BLaER1 treated with 17β-estradiol and CSF1 and Interleukin-3, amounts not matched to agents 10 nM and 100 nM (cell line): Measurements from ENCODE around the gene GSC.
A peak's percentile ranks its signal among the peaks of the same experiment; 100 is the strongest.
"Not testable (repeated sequence)": the region's sequence is repeated elsewhere in the genome, so short reads cannot be mapped to it uniquely, and the experiment has no call there.

ENCODE experiments used
- H3K27ac ChIP-seq, 11 experiments: shearing (Covaris generic); formaldehyde crosslinking; 2 replicates each; pipeline ENCODE4 v1.8.1; 2022
- H3K27me3 ChIP-seq, 11 experiments: shearing (Covaris generic); formaldehyde crosslinking; 2 replicates each; pipeline ENCODE4 v1.8.1; 2022
- H3K36me3 ChIP-seq, 11 experiments: shearing (Covaris generic); formaldehyde crosslinking; 2 replicates each; pipeline ENCODE4 v1.8.1; 2022
- H3K4me1 ChIP-seq, 10 experiments: shearing (Covaris generic); formaldehyde crosslinking; 2 replicates each; pipeline ENCODE4 v1.8.1; 2022
- H3K4me2 ChIP-seq, 11 experiments: shearing (Covaris generic); formaldehyde crosslinking; 2 replicates each; pipeline ENCODE4 v1.8.1; 2022
- H3K4me3 ChIP-seq, 10 experiments: shearing (Covaris generic); formaldehyde crosslinking; 2 replicates each; pipeline ENCODE4 v1.8.1; 2022
- H3K9ac ChIP-seq, 11 experiments: shearing (Covaris generic); formaldehyde crosslinking; 2 replicates each; pipeline ENCODE4 v1.8.1; 2022
- H3K9me3 ChIP-seq, 11 experiments: shearing (Covaris generic); formaldehyde crosslinking; replicated peaks in 1 of 11; 2 replicates each; pipeline ENCODE4 v1.8.1; 2022
- H4K20me1 ChIP-seq, 11 experiments: shearing (Covaris generic); formaldehyde crosslinking; 2 replicates each; pipeline ENCODE4 v1.8.1; 2022
- Cebpa-rat ChIP-seq, 11 experiments: shearing (Covaris generic); IDR thresholded peaks; 2 replicates each; pipeline ENCODE4 v1.8.1; 2022

The GSC gene

DNA sequence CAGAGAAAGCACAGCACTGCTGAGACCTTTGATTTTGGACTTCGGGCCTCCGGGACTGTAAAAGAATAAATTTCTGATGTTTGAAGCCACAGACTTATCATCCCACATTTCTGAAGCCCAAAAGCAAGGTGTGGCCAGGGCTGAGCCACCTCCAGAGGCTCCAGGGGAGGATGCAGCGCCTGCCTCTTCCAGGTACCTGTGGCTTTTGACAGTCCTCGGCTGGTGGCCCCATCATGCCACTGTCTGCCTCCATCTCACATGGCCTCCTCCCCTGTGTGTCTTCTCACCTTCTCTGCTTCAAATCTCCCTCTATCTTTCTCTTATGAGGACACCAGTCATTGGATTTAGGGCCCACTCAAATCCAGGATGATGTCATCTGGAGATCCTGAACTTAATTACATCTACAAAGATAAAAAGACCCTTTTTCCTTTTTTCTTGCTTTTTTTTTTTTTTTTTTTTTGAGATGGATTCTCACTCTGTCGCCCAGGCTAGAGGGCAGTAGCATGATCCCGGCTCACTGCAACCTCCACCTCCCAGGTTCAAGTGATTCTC, 15.4 kb downstream of the GSC start:
- H3K27ac ChIP-seq = no peak overlapping the region

DNA sequence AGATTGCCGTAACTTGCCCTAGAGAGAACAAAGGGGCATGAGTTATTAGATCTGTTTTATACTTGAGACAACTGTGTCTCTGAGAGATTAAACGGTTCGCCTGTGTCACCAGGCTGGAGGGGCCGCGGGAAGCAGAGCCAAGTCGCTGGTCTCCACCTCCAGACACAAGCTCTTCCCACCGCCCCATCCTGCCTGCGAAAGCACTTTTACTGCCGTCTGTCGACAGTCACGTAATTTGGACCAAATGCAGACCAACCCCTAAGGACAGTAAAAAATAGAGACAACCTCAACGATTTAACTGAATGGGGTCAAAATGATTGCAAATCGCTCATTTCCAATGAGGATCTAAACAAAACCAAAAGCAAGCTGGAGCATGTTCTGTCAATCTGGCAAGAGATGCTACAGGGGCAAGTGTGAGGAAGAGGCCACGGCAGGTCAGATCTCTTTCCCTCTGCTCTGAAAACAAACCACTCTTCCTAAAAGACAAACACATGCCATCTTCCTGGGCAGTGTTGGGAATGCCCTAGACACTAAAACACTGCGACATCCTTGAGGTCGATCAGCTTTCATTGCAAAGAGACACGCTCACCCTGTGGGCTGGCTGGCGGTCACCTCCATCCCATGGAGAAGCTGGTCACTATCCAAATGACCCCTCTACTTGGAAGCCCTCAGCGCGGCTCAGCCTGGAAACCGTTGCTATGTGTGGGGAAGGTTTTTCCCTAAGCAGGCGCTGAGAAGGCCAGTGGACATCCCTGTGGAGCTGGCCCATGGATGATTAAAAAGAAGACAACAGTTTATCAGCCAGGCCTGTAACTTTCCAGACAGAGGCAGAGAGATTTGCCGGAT, 17.1 kb downstream of the GSC start:
- Histone ChIP-seq H3K36me3 (no peaks in the 10 kb centered on the region), H3K9me3 (no peaks in the 10 kb centered on the region), H3K4me2 (no peak overlapping the region), H3K4me3 (no peak overlapping the region), H4K20me1 (no peaks in the 10 kb centered on the region), H3K9ac (no peak overlapping the region), H3K4me1 (no peaks in the 10 kb centered on the region), H3K27me3 (no peaks in the 10 kb centered on the region), H3K27ac (no peak overlapping the region)
- TF ChIP-seq Cebpa-rat (IDR thresholded peaks at IDR 0.05) = no peak

More for the DNA sequence above, 15.4 kb downstream of the GSC start:
- Histone ChIP-seq H3K27me3 (no peaks in the 10 kb centered on the region), H3K4me2 (no peak overlapping the region), H4K20me1 (no peaks in the 10 kb centered on the region), H3K36me3 (no peaks in the 10 kb centered on the region), H3K9ac (no peak overlapping the region), H3K4me3 (no peak overlapping the region), H3K4me1 (no peaks in the 10 kb centered on the region), H3K9me3 (no peaks in the 10 kb centered on the region)
- TF ChIP-seq Cebpa-rat (IDR thresholded peaks at IDR 0.05) = no peak

DNA sequence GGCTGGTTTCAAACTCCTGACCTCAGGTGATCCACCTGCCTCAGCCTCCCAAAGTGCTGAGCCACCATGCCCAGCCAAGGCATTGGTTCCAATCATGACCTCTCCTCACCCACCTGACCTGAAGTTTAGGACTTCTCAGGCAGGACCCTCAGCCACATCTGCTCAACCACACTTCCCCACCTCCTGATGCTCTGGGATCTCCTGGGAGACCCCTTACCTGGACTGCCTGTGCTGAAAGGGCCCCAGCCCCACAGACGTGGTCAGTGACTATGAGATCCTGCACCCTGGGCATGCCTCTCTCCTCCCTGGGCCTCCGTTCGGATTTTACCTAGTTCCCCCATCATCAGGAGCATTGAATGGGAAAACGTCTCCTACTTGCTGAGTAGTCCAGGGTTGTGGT, 18.0 kb downstream of the GSC start:
- Histone ChIP-seq H3K36me3 (no peaks in the 10 kb centered on the region), H4K20me1 (no peaks in the 10 kb centered on the region), H3K9ac (no peak overlapping the region), H3K4me1 (no peaks in the 10 kb centered on the region), H3K4me2 (no peak overlapping the region), H3K27ac (no peak overlapping the region), H3K27me3 (no peaks in the 10 kb centered on the region), H3K9me3 (no peaks in the 10 kb centered on the region), H3K4me3 (no peak overlapping the region)
- no peak for TF ChIP-seq Cebpa-rat (IDR thresholded peaks at IDR 0.05)

DNA sequence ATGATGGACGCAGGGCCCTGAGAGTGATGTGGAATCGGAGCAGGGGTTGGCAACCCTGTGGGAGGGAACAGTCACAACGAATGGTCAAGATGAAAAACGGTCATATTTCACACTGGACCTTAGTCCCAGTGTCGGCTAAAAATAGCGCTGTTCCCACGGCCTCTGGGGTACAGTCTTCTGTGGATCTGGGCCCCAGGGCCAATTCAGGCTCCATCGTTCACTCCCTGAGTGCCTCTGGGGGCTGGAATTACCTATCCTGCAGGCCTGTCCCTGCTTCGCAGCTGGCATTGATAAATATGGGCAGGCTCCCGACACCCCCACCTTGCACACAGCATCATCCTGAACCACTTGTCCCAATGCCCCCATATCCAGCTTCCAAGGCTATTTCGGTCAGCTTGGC, 18.6 kb downstream of the GSC start:
- no peak overlapping the region for H3K27ac ChIP-seq
- no peak overlapping the region for H3K4me2 ChIP-seq
- H3K9me3 ChIP-seq = no peaks in the 10 kb centered on the region
- TF ChIP-seq Cebpa-rat (IDR thresholded peaks at IDR 0.05) = no peak
- no peak overlapping the region for H3K9ac ChIP-seq
- H3K4me1 ChIP-seq = no peaks in the 10 kb centered on the region
- no peaks in the 10 kb centered on the region for H3K36me3 ChIP-seq
- H3K27me3 ChIP-seq = no peaks in the 10 kb centered on the region
- H3K4me3 ChIP-seq = no peak overlapping the region
- no peaks in the 10 kb centered on the region for H4K20me1 ChIP-seq

- no peak for TF ChIP-seq Cebpa-rat (IDR thresholded peaks at IDR 0.05)
- Histone ChIP-seq H3K36me3 (no peaks in the 10 kb centered on the region), H3K4me3 (no peak overlapping the region), H3K9ac (no peak overlapping the region; a peak in 1 of 22 replicates), H3K4me2 (no peak overlapping the region), H3K9me3 (no peaks in the 10 kb centered on the region), H3K27ac (no peak overlapping the region), H3K4me1 (no peaks in the 10 kb centered on the region), H4K20me1 (no peaks in the 10 kb centered on the region), H3K27me3 (no peaks in the 10 kb centered on the region)
Measured at GRCh38 chr14:94750371-94750770, 19.5 kb downstream of the GSC start.

- H3K4me1 ChIP-seq = no peaks in the 10 kb centered on the region
- no peaks in the 10 kb centered on the region for H4K20me1 ChIP-seq
- H3K4me2 ChIP-seq = no peak overlapping the region
- H3K36me3 ChIP-seq = no peaks in the 10 kb centered on the region
- H3K9me3 ChIP-seq = no peaks in the 10 kb centered on the region
- no peaks in the 10 kb centered on the region for H3K27me3 ChIP-seq
- no peak overlapping the region for H3K4me3 ChIP-seq
- H3K27ac ChIP-seq = no peak overlapping the region
- no peak for TF ChIP-seq Cebpa-rat (IDR thresholded peaks at IDR 0.05)
- H3K9ac ChIP-seq = no peak overlapping the region
Measured at GRCh38 chr14:94748667-94749347, 21.1 kb downstream of the GSC start.

GRCh38 chr14:94747739-94748138, 22.2 kb downstream of the GSC start:
- H3K9me3 ChIP-seq = no peaks in the 10 kb centered on the region
- H3K36me3 ChIP-seq = no peaks in the 10 kb centered on the region
- H3K4me1 ChIP-seq = no peaks in the 10 kb centered on the region
- H3K27me3 ChIP-seq = no peaks in the 10 kb centered on the region
- TF ChIP-seq Cebpa-rat (IDR thresholded peaks at IDR 0.05) = no peak
- H3K9ac ChIP-seq = no peak overlapping the region
- H3K4me2 ChIP-seq = no peak overlapping the region
- H4K20me1 ChIP-seq = no peaks in the 10 kb centered on the region
- no peak overlapping the region for H3K4me3 ChIP-seq
- no peak overlapping the region for H3K27ac ChIP-seq

DNA sequence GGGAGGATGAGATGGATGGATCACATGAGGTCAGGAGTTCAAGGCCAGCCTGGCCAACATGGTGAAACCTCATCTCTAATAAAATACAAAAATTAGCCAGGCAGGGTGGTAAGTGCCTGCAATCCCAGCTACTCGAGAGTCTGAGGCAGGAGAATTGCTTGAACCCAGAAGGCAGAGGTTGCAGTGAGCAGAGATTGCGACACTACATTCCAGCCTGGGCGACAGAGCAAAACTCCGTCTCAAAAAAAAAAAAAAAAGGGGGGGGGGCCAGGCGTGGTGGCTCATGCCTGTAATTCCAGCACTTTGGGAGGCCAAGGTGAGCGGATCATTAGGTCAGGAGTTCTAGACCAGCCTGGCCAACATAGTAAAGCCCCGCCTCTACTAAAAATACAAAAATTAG, 22.8 kb downstream of the GSC start:
- H3K36me3 ChIP-seq, H3K4me2 ChIP-seq, H3K9me3 ChIP-seq, H3K27ac ChIP-seq, H4K20me1 ChIP-seq, H3K4me3 ChIP-seq, H3K27me3 ChIP-seq, H3K9ac ChIP-seq, H3K4me1 ChIP-seq: not testable (repeated sequence)
- TF ChIP-seq Cebpa-rat (IDR thresholded peaks at IDR 0.05) = peak in 1 of 11 experiments; percentile 65; a peak in 2 of 22 replicates

GRCh38 chr14:94746131-94746530, 23.8 kb downstream of the GSC start:
- Histone ChIP-seq H3K4me2 (no peak overlapping the region), H3K4me1 (peaks cover 0 to 4% (median 0%) of the 10 kb centered on the region in 10 experiments; a peak in 1 of 20 replicates), H4K20me1 (no peaks in the 10 kb centered on the region), H3K27ac (no peak overlapping the region), H3K27me3 (no peaks in the 10 kb centered on the region), H3K36me3 (no peaks in the 10 kb centered on the region), H3K4me3 (no peak overlapping the region), H3K9me3 (no peaks in the 10 kb centered on the region), H3K9ac (no peak overlapping the region)
- no peak for TF ChIP-seq Cebpa-rat (IDR thresholded peaks at IDR 0.05)
